ENCODE results near the gene MAGI2. TPM values are rescaled to one million over a fixed set of nuclear protein-coding genes. Genes with fewer than 3 reads are reported as not detected.

The MAGI2 gene
- total and polyA plus RNA-seq, 2 of the 13 experiments (the other 11 are each of a cell fraction or from before 2014, with no cell fraction given), result 1.5 to 3.8 TPM

GRCh38 chr7:79217976-79218626 is 235.4 kb downstream of the MAGI2 start (continued):
- TF ChIP-seq TERF1 (CRISPR knock-in tag; IDR thresholded peaks at IDR 0.05), result no peak
- no peak for TF ChIP-seq ZFP62 (CRISPR knock-in tag; IDR thresholded peaks at IDR 0.05)
- TF ChIP-seq, protein P1, sequence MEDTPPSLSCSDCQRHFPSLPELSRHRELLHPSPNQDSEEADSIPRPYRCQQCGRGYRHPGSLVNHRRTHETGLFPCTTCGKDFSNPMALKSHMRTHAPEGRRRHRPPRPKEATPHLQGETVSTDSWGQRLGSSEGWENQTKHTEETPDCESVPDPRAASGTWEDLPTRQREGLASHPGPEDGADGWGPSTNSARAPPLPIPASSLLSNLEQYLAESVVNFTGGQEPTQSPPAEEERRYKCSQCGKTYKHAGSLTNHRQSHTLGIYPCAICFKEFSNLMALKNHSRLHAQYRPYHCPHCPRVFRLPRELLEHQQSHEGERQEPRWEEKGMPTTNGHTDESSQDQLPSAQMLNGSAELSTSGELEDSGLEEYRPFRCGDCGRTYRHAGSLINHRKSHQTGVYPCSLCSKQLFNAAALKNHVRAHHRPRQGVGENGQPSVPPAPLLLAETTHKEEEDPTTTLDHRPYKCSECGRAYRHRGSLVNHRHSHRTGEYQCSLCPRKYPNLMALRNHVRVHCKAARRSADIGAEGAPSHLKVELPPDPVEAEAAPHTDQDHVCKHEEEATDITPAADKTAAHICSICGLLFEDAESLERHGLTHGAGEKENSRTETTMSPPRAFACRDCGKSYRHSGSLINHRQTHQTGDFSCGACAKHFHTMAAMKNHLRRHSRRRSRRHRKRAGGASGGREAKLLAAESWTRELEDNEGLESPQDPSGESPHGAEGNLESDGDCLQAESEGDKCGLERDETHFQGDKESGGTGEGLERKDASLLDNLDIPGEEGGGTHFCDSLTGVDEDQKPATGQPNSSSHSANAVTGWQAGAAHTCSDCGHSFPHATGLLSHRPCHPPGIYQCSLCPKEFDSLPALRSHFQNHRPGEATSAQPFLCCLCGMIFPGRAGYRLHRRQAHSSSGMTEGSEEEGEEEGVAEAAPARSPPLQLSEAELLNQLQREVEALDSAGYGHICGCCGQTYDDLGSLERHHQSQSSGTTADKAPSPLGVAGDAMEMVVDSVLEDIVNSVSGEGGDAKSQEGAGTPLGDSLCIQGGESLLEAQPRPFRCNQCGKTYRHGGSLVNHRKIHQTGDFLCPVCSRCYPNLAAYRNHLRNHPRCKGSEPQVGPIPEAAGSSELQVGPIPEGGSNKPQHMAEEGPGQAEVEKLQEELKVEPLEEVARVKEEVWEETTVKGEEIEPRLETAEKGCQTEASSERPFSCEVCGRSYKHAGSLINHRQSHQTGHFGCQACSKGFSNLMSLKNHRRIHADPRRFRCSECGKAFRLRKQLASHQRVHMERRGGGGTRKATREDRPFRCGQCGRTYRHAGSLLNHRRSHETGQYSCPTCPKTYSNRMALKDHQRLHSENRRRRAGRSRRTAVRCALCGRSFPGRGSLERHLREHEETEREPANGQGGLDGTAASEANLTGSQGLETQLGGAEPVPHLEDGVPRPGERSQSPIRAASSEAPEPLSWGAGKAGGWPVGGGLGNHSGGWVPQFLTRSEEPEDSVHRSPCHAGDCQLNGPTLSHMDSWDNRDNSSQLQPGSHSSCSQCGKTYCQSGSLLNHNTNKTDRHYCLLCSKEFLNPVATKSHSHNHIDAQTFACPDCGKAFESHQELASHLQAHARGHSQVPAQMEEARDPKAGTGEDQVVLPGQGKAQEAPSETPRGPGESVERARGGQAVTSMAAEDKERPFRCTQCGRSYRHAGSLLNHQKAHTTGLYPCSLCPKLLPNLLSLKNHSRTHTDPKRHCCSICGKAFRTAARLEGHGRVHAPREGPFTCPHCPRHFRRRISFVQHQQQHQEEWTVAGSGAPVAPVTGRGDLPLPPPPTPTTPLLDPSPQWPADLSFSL (CRISPR knock-in tag; IDR thresholded peaks at IDR 0.05), result no peak
- no peak for TF ChIP-seq SAFB2 (CRISPR knock-in tag; IDR thresholded peaks at IDR 0.05; ENCODE audit: borderline replicate concordance, low read depth)
- no peak for TF ChIP-seq ZNF282 (IDR thresholded peaks at IDR 0.05; ENCODE audit: partially characterized antibody)
- no peak for TF ChIP-seq KLF6 (CRISPR knock-in tag; IDR thresholded peaks at IDR 0.05)
- no peak for TF ChIP-seq NPAS2 (CRISPR knock-in tag; IDR thresholded peaks at IDR 0.05; ENCODE audit: borderline replicate concordance)
- no peak for TF ChIP-seq ZNF768 (CRISPR knock-in tag; IDR thresholded peaks at IDR 0.05)
- no peak for TF ChIP-seq ZFP41 (CRISPR knock-in tag; IDR thresholded peaks at IDR 0.05; ENCODE audit: borderline replicate concordance)
- no peak for TF ChIP-seq MAFF (IDR thresholded peaks at IDR 0.05; ENCODE audit: low read depth, low read length)
- no peak for TF ChIP-seq ZNF839 (CRISPR knock-in tag; IDR thresholded peaks at IDR 0.05; ENCODE audit: borderline replicate concordance)
- peak; percentile 19; the same call in 1 of the 2 replicates for TF ChIP-seq HNF4A (CRISPR knock-in tag; IDR thresholded peaks at IDR 0.05)
- no peak for TF ChIP-seq ZNF709 (CRISPR knock-in tag; IDR thresholded peaks at IDR 0.05)
- no peak for TF ChIP-seq FOXP4 (CRISPR knock-in tag; IDR thresholded peaks at IDR 0.05)
- TF ChIP-seq ZNF878 (CRISPR knock-in tag; IDR thresholded peaks at IDR 0.05), result no peak
- TF ChIP-seq, protein P2, sequence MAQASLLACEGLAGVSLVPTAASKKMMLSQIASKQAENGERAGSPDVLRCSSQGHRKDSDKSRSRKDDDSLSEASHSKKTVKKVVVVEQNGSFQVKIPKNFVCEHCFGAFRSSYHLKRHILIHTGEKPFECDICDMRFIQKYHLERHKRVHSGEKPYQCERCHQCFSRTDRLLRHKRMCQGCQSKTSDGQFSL (CRISPR knock-in tag; IDR thresholded peaks at IDR 0.05), result no peak
- TF ChIP-seq ZBTB21 (CRISPR knock-in tag; IDR thresholded peaks at IDR 0.05), result no peak
- no peak for TF ChIP-seq ZNF230 (CRISPR knock-in tag; IDR thresholded peaks at IDR 0.05)
- 0 out of 2 replicates have a peak, but pooled peaks have one; percentile 7 for TF ChIP-seq CEBPG (CRISPR knock-in tag; IDR thresholded peaks at IDR 0.05)
- TF ChIP-seq KMT2B (CRISPR knock-in tag; IDR thresholded peaks at IDR 0.05), result no peak
